ENCODE data around the gene MAGI2. TPM values are rescaled to one million over a fixed set of nuclear protein-coding genes. Genes with fewer than 3 reads are reported as not detected.
A peak's percentile ranks its signal among the peaks of the same experiment; 100 is the strongest.

Gene MAGI2
- total RNA-seq, 2 donors from 2014 or later = 10.3 to 19.2 TPM

- Histone ChIP-seq H3K27ac (ENCODE audit: low read depth, low read length) (no peak overlapping the region), H3K9me3 (ENCODE audit: control insufficient read depth, low read length) (no peaks in the 10 kb centered on the region), H3K36me3 (ENCODE audit: control insufficient read depth, insufficient read depth, low read length) (no peaks in the 10 kb centered on the region), H3K4me3 (ENCODE audit: low read length) (no peak overlapping the region), H3K27me3 (ENCODE audit: control insufficient read depth, insufficient read depth, low read length, poor library complexity, severe bottlenecking) (no peaks in the 10 kb centered on the region), H3K9ac (ENCODE audit: extremely low read depth, low read length, poor library complexity, severe bottlenecking) (no peak overlapping the region), H3K4me1 (ENCODE audit: control insufficient read depth, insufficient read depth, low read length) (peaks cover 15% of the 10 kb centered on the region)
- TF ChIP-seq, protein P1, sequence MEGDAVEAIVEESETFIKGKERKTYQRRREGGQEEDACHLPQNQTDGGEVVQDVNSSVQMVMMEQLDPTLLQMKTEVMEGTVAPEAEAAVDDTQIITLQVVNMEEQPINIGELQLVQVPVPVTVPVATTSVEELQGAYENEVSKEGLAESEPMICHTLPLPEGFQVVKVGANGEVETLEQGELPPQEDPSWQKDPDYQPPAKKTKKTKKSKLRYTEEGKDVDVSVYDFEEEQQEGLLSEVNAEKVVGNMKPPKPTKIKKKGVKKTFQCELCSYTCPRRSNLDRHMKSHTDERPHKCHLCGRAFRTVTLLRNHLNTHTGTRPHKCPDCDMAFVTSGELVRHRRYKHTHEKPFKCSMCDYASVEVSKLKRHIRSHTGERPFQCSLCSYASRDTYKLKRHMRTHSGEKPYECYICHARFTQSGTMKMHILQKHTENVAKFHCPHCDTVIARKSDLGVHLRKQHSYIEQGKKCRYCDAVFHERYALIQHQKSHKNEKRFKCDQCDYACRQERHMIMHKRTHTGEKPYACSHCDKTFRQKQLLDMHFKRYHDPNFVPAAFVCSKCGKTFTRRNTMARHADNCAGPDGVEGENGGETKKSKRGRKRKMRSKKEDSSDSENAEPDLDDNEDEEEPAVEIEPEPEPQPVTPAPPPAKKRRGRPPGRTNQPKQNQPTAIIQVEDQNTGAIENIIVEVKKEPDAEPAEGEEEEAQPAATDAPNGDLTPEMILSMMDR (conservative IDR thresholded peaks at IDR 0.05) = peak; percentile 60
- H3K4me3 Mint-ChIP-seq = no peak overlapping the region
- peak overlapping the region; percentile 88 for H3K27ac Mint-ChIP-seq
- peak; percentile 59 for DNase-seq
- H3K36me3 Mint-ChIP-seq (ENCODE audit: low read depth) = no peaks in the 10 kb centered on the region
- peaks cover 46% of the 10 kb centered on the region for H3K4me1 Mint-ChIP-seq
- H3K9me3 Mint-ChIP-seq = no peaks in the 10 kb centered on the region
- no peaks in the 10 kb centered on the region for H3K27me3 Mint-ChIP-seq (ENCODE audit: insufficient read depth)
Measured at GRCh38 chr7:78576236-78576635, 877.2 kb downstream of the MAGI2 start.

GRCh38 chr7:78571292-78571691, 882.2 kb downstream of the MAGI2 start:
- Histone ChIP-seq H3K4me1 (ENCODE audit: control insufficient read depth, insufficient read depth, low read length) (peaks cover 2% of the 10 kb centered on the region), H3K9ac (ENCODE audit: extremely low read depth, low read length, poor library complexity, severe bottlenecking) (no peak overlapping the region), H3K27me3 (ENCODE audit: control insufficient read depth, insufficient read depth, low read length, poor library complexity, severe bottlenecking) (no peaks in the 10 kb centered on the region), H3K9me3 (ENCODE audit: control insufficient read depth, low read length) (no peaks in the 10 kb centered on the region), H3K27ac (ENCODE audit: low read depth, low read length) (no peak overlapping the region), H3K36me3 (ENCODE audit: control insufficient read depth, insufficient read depth, low read length) (no peaks in the 10 kb centered on the region), H3K4me3 (ENCODE audit: low read length) (no peak overlapping the region)
- no peak for DNase-seq
- WGBS, 2 experiments (ENCODE audit: insufficient coverage in 1 of 2, insufficient read length in 1 of 2) = 44% methylated on average over 1 of the region's 1 CpG; no CpG with 5 or more reads in 1 of the 2 experiments
- Mint-ChIP-seq H3K4me3 (no peak overlapping the region), H3K9me3 (no peaks in the 10 kb centered on the region), H3K27ac (no peak overlapping the region), H3K4me1 (peaks cover 19% of the 10 kb centered on the region), H3K27me3 (ENCODE audit: insufficient read depth) (no peaks in the 10 kb centered on the region), H3K36me3 (ENCODE audit: low read depth) (no peaks in the 10 kb centered on the region)
- TF ChIP-seq, protein P1 (conservative IDR thresholded peaks at IDR 0.05) = no peak

DNA sequence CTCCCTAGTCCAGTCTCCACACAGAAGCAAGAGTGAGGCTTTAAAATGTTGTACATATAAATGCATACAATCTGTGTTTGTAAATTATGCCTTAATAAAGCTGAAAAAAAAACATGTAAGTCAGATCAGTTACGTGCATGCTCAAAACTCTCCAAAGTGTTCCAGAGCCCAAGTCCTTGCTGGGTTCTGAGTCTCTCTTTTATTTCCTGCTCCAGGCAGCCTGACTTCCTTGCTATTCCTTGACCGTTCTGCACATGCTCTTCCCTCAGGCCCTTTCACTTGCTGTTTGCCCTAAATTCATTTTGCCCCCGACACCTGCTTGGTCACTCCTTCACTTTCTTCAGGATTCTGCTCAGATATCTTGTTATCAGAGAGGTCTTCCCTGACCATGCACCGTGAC, 884.8 kb downstream of the MAGI2 start:
- Mint-ChIP-seq H3K9me3 (no peaks in the 10 kb centered on the region), H3K4me3 (no peak overlapping the region), H3K27ac (no peak overlapping the region), H3K4me1 (peaks cover 18% of the 10 kb centered on the region), H3K36me3 (ENCODE audit: low read depth) (no peaks in the 10 kb centered on the region), H3K27me3 (ENCODE audit: insufficient read depth) (no peaks in the 10 kb centered on the region)
- no peak for DNase-seq
- no peaks in the 10 kb centered on the region for H3K36me3 ChIP-seq (ENCODE audit: control insufficient read depth, insufficient read depth, low read length)
- no peak overlapping the region for H3K27ac ChIP-seq (ENCODE audit: low read depth, low read length)
- no peaks in the 10 kb centered on the region for H3K27me3 ChIP-seq (ENCODE audit: control insufficient read depth, insufficient read depth, low read length, poor library complexity, severe bottlenecking)
- 85 to 95% methylated on average over 3 to 4 of the region's 4 CpGs for WGBS, 2 experiments (ENCODE audit: insufficient coverage in 1 of 2, insufficient read length in 1 of 2)
- H3K9ac ChIP-seq (ENCODE audit: extremely low read depth, low read length, poor library complexity, severe bottlenecking) = no peak overlapping the region
- no peaks in the 10 kb centered on the region for H3K4me1 ChIP-seq (ENCODE audit: control insufficient read depth, insufficient read depth, low read length)
- no peak overlapping the region for H3K4me3 ChIP-seq (ENCODE audit: low read length)
- no peaks in the 10 kb centered on the region for H3K9me3 ChIP-seq (ENCODE audit: control insufficient read depth, low read length)
- TF ChIP-seq, protein P1 (conservative IDR thresholded peaks at IDR 0.05) = no peak
